T-helper 2 cell treated with Interferon-gamma antibody and Interleukin-4, amounts not matched to agents 5 μg/mL and 100 μg/mL, for 36 hours (primary cell): Measurements from ENCODE around the gene PARVG.

Experiments
- DNase-seq: peaks from one replicate; pipeline ENCODE4 v3.0.0; 2021; ENCODE audit warnings: low spot score
- H3K27ac Mint-ChIP-seq: one replicate; pipeline ENCODE4 v1.8.0; 2021; ENCODE audit warnings: mild to moderate bottlenecking, mixed read lengths
- H3K27me3 Mint-ChIP-seq: one replicate; pipeline ENCODE4 v1.8.0; 2021; ENCODE audit warnings: low read depth, mixed read lengths
- H3K36me3 Mint-ChIP-seq: one replicate; pipeline ENCODE4 v1.8.0; 2021; ENCODE audit warnings: low read depth, mixed read lengths
- H3K4me1 Mint-ChIP-seq: one replicate; pipeline ENCODE4 v1.8.0; 2021; ENCODE audit warnings: low read depth, mixed read lengths
- H3K4me3 Mint-ChIP-seq: one replicate; pipeline ENCODE4 v1.8.0; 2022; ENCODE audit warnings: mild to moderate bottlenecking, moderate library complexity, mixed read lengths
- H3K9me3 Mint-ChIP-seq: one replicate; pipeline ENCODE4 v1.8.0; 2021; ENCODE audit warnings: mixed read lengths

PARVG gene

GRCh38 chr22:44247346-44247745 lies 66.6 kb downstream of the PARVG start:
- Mint-ChIP-seq H3K36me3 (no peaks in the 10 kb centered on the region), H3K4me3 (no peak overlapping the region), H3K4me1 (no peaks in the 10 kb centered on the region), H3K27me3 (peaks cover 7% of the 10 kb centered on the region), H3K27ac (no peak overlapping the region), H3K9me3 (peaks cover 12% of the 10 kb centered on the region)
- no peak for DNase-seq

GRCh38 chr22:44247923-44248892 lies 67.5 kb downstream of the PARVG start:
- H3K4me3 Mint-ChIP-seq = no peak overlapping the region
- H3K4me1 Mint-ChIP-seq = no peaks in the 10 kb centered on the region
- peaks cover 12% of the 10 kb centered on the region for H3K9me3 Mint-ChIP-seq
- peaks cover 8% of the 10 kb centered on the region for H3K27me3 Mint-ChIP-seq
- H3K36me3 Mint-ChIP-seq = no peaks in the 10 kb centered on the region
- no peak for DNase-seq
- no peak overlapping the region for H3K27ac Mint-ChIP-seq

- peaks cover 12% of the 10 kb centered on the region for H3K9me3 Mint-ChIP-seq
- peaks cover 7% of the 10 kb centered on the region for H3K27me3 Mint-ChIP-seq
- no peak for DNase-seq
- H3K27ac Mint-ChIP-seq = no peak overlapping the region
- no peaks in the 10 kb centered on the region for H3K36me3 Mint-ChIP-seq
- no peaks in the 10 kb centered on the region for H3K4me1 Mint-ChIP-seq
- no peak overlapping the region for H3K4me3 Mint-ChIP-seq
These were observed 68.2 kb downstream of the PARVG start for GRCh38 chr22:44248926-44249325.

- H3K4me3 Mint-ChIP-seq = no peak overlapping the region
- H3K27me3 Mint-ChIP-seq = peaks cover 6% of the 10 kb centered on the region
- no peak for DNase-seq
- H3K4me1 Mint-ChIP-seq = no peaks in the 10 kb centered on the region
- no peak overlapping the region for H3K27ac Mint-ChIP-seq
- H3K36me3 Mint-ChIP-seq = no peaks in the 10 kb centered on the region
- H3K9me3 Mint-ChIP-seq = peaks cover 12% of the 10 kb centered on the region
These were observed 68.8 kb downstream of the PARVG start for GRCh38 chr22:44249376-44250147.

- Mint-ChIP-seq H3K4me1 (peaks cover 2% of the 10 kb centered on the region), H3K27me3 (peaks cover 14% of the 10 kb centered on the region), H3K36me3 (no peaks in the 10 kb centered on the region), H3K9me3 (peaks cover 8% of the 10 kb centered on the region), H3K4me3 (no peak overlapping the region), H3K27ac (no peak overlapping the region)
- DNase-seq = no peak
These were observed 74.1 kb downstream of the PARVG start for GRCh38 chr22:44254811-44255210.

GRCh38 chr22:44256085-44256484 lies 75.4 kb downstream of the PARVG start:
- DNase-seq = no peak

GRCh38 chr22:44256556-44257485 lies 76.1 kb downstream of the PARVG start:
- Mint-ChIP-seq H3K36me3 (no peaks in the 10 kb centered on the region), H3K4me1 (peaks cover 3% of the 10 kb centered on the region), H3K9me3 (no peaks in the 10 kb centered on the region), H3K27ac (no peak overlapping the region), H3K4me3 (no peak overlapping the region), H3K27me3 (peaks cover 14% of the 10 kb centered on the region)
- no peak for DNase-seq

More at GRCh38 chr22:44256085-44256484, 75.4 kb downstream of the PARVG start:
- Mint-ChIP-seq H3K9me3 (no peaks in the 10 kb centered on the region), H3K27me3 (peaks cover 14% of the 10 kb centered on the region), H3K4me3 (no peak overlapping the region), H3K36me3 (no peaks in the 10 kb centered on the region), H3K4me1 (peaks cover 3% of the 10 kb centered on the region), H3K27ac (no peak overlapping the region)
